Vagina (tissue), 2 donors: Measurements from ENCODE around the gene LPAR1. TPM values are rescaled to one million over a fixed set of nuclear protein-coding genes. Genes with fewer than 3 reads are reported as not detected.
"Not testable (repeated sequence)": the region's sequence is repeated elsewhere in the genome, so short reads cannot be mapped to it uniquely, and the experiment has no call there.

Source experiments
- DNase-seq, 2 donors: peaks; one replicate each; pipeline ENCODE4 v3.0.0-alpha.2; 2017; ENCODE audit errors: extremely low spot score in 2 of 2
- H3K27ac ChIP-seq: fragments of 200-600 bp; sonication (generic); one replicate; pipeline ENCODE4 v1.5.1; 2019
- H3K27me3 ChIP-seq: fragments of 200-600 bp; sonication (generic); one replicate; pipeline ENCODE4 v1.5.1; 2019
- H3K36me3 ChIP-seq, 2 donors: fragments of 200-600 bp; sonication (generic); one replicate each; pipeline ENCODE4 v1.5.1; 2017 to 2019
- H3K4me1 ChIP-seq: fragments of 200-600 bp; sonication (generic); one replicate; pipeline ENCODE4 v1.5.1; 2019
- H3K4me3 ChIP-seq, 2 donors: fragments of 200-600 bp; sonication (generic); 1 replicate in 1 of 2; 2 replicates in 1 of 2; pipeline ENCODE4 v1.5.1; 2016 to 2019
- H3K9me3 ChIP-seq: fragments of 200-600 bp; sonication (generic); one replicate; pipeline ENCODE4 v1.5.1; 2019
- POLR2A ChIP-seq, 2 donors: fragments of 450-650 bp; IDR thresholded peaks; one replicate each; pipeline ENCODE4 v1.6.1; 2017; ENCODE audit warnings: antibody characterized with exemption in 2 of 2, mild to moderate bottlenecking in 2 of 2, moderate library complexity in 2 of 2
- POLR2AphosphoS5 ChIP-seq, 2 donors: sonication (generic); formaldehyde crosslinking; IDR thresholded peaks; one replicate each; pipeline ENCODE4 v1.9.0; 2017; ENCODE audit warnings: antibody characterized with exemption in 2 of 2, mild to moderate bottlenecking in 2 of 2, low read depth in 1 of 2; ENCODE audit not compliant: insufficient read depth in 1 of 2
- intact Hi-C: fragments of 100-400 bp; cut with DNase I; formaldehyde crosslinking; loops from one replicate; pipeline ENCODE4 v1.15.1; 2023
- total RNA-seq: library from RNA; depleted of rRNA; stranded (reverse); fragments of >200 nt; gene quantifications from one replicate; pipeline ENCODE4 v1.2.3, GENCODE V29; 2016
- TF ChIP-seq, protein P1 (sequence below), 3 experiments: fragments of 450-650 bp in 2 of 3; fragments of 200-600 bp in 1 of 3; sonication (generic) in 1 of 3; IDR thresholded peaks; one replicate each; pipeline ENCODE4 v1.5.1; 2017 to 2019; ENCODE audit warnings: antibody characterized with exemption in 3 of 3, mild to moderate bottlenecking in 2 of 3, moderate library complexity in 2 of 3

The LPAR1 gene
- total RNA-seq, 1 donor from 2014 or later: 83.0 TPM

DNA sequence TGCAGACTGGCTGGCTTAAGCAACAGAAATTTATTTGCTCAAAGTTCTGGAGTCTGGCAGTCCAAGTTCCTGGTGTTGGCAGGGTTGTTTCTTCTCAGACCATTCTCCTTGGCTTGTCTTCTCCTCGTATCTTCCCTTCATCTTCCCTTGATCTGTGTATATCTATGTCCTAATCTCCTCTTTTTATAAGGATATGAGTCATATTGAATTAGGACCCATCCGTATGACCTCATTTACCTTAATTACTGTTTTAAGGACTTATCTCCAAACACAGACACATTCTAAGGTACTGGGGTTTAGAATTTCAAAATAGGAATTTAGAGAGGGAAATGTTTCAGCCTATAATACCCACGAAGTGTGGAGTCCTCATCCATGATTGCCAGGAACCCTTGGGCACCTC is 13.1 kb upstream of the LPAR1 start:
- H3K36me3 ChIP-seq: no peaks in the 10 kb centered on the region
- H3K4me1 ChIP-seq: no peaks in the 10 kb centered on the region
- intact Hi-C loops: no loop called here
- no peaks in the 10 kb centered on the region for H3K9me3 ChIP-seq
- TF ChIP-seq, protein P1, sequence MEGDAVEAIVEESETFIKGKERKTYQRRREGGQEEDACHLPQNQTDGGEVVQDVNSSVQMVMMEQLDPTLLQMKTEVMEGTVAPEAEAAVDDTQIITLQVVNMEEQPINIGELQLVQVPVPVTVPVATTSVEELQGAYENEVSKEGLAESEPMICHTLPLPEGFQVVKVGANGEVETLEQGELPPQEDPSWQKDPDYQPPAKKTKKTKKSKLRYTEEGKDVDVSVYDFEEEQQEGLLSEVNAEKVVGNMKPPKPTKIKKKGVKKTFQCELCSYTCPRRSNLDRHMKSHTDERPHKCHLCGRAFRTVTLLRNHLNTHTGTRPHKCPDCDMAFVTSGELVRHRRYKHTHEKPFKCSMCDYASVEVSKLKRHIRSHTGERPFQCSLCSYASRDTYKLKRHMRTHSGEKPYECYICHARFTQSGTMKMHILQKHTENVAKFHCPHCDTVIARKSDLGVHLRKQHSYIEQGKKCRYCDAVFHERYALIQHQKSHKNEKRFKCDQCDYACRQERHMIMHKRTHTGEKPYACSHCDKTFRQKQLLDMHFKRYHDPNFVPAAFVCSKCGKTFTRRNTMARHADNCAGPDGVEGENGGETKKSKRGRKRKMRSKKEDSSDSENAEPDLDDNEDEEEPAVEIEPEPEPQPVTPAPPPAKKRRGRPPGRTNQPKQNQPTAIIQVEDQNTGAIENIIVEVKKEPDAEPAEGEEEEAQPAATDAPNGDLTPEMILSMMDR (IDR thresholded peaks at IDR 0.05): no peak
- no peak for TF ChIP-seq POLR2AphosphoS5 (IDR thresholded peaks at IDR 0.05; ENCODE audit: insufficient read depth in 1 of 2, low read depth in 1 of 2)
- no peak for TF ChIP-seq POLR2A (IDR thresholded peaks at IDR 0.05)
- DNase-seq: no peak
- H3K27me3 ChIP-seq: no peaks in the 10 kb centered on the region
- H3K4me3 ChIP-seq: no peak overlapping the region
- H3K27ac ChIP-seq: no peak overlapping the region

DNA sequence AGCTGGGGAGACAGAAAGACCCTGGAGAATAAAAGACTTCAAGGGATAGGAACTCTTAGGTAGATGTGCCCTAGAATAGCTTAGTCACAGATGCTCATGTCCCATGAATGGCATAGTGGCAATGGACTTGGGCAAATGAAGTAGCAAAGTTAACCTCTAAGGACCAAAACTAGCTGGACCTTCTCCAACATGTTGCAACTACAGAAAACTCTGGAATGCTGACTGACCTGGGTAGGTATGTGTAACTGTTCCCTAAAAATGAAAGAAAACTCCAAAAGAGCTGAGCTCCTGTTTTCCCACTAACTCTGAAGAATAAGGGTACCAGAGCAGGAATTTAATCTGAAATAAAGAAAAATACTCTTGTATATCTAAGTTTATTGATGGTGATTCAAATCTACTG is 12.5 kb upstream of the LPAR1 start:
- Histone ChIP-seq H3K36me3 (no peaks in the 10 kb centered on the region), H3K27ac (no peak overlapping the region), H3K9me3 (no peaks in the 10 kb centered on the region), H3K4me3 (no peak overlapping the region), H3K4me1 (no peaks in the 10 kb centered on the region), H3K27me3 (no peaks in the 10 kb centered on the region)
- no peak for TF ChIP-seq POLR2A (IDR thresholded peaks at IDR 0.05)
- intact Hi-C loops: no loop called here
- no peak for DNase-seq

DNA sequence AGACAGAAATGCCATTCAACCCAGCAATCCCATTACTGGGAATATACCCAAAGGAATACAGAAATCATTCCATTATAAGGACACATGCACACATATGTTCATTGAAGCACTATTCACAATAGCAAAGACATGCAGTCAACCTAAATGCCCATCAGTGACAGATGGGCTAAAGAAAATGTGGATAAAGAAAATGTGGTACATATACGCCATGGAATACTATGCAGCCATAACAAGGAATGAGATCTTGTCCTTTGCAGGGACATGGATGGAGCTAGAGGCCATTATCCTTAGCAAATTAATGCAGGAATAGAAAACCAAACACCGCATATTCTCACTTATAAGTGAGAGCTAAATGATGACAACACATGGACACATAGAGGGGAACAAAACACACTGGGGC is 9.0 kb upstream of the LPAR1 start:
- H3K9me3 ChIP-seq, intact Hi-C loops: not testable (repeated sequence)

DNA sequence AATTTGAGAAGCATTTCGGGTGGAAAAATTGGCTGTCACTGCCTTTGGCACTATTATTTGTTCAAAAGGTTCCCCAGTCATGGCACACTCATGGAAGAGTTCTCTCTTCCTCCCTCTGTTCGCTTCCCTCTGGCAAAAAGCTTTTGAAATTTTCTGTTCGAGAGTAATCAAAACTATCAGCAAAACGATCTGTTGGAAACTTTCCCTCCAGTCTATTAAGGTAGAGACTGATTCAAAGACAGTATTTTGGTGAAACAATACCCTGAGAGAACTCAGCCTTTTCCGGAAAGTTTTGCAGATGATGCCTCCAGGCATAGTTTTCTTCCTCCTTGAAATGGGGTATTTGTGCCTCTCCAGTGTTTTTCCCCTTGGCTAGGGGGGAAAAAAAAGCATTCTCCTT is 3.6 kb upstream of the LPAR1 start:
- Histone ChIP-seq H3K36me3 (no peaks in the 10 kb centered on the region), H3K4me1 (peaks cover 10% of the 10 kb centered on the region), H3K27ac (no peak overlapping the region), H3K4me3 (no peak overlapping the region), H3K9me3 (no peaks in the 10 kb centered on the region), H3K27me3 (no peaks in the 10 kb centered on the region)
- intact Hi-C loops: no loop called here
- no peak for DNase-seq
- no peak for TF ChIP-seq POLR2AphosphoS5 (IDR thresholded peaks at IDR 0.05; ENCODE audit: insufficient read depth in 1 of 2, low read depth in 1 of 2)
- no peak for TF ChIP-seq POLR2A (IDR thresholded peaks at IDR 0.05)
- TF ChIP-seq, protein P1 (IDR thresholded peaks at IDR 0.05): no peak

More for the DNA sequence above, 9.0 kb upstream of the LPAR1 start:
- not testable (repeated sequence) for H3K4me1 ChIP-seq, DNase-seq, H3K27me3 ChIP-seq, H3K4me3 ChIP-seq, H3K36me3 ChIP-seq, H3K27ac ChIP-seq

DNA sequence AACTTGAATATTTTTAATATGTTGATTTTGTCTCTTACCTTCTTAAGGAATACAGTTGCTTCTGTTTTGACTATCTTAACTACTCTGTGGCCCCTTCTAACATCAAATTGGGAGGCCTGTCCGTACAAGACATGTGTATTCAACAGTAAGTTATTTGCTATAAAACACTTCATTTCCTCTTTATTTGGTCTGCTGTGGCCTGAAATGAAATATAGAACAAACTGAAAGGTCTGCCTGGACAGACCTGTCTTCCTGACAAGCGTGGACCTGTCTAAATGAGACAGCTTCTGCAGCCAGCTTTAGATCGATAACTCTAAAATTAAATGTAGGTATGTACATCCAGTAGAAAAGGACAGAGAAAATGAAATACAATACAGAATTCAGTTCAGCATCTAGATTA is 2.2 kb upstream of the LPAR1 start:
- Histone ChIP-seq H3K36me3 (no peaks in the 10 kb centered on the region), H3K27ac (peak overlapping the region; percentile 21), H3K4me1 (peaks cover 10% of the 10 kb centered on the region), H3K27me3 (no peaks in the 10 kb centered on the region), H3K4me3 (no peak overlapping the region), H3K9me3 (no peaks in the 10 kb centered on the region)
- intact Hi-C loops: no loop called here
- no peak for DNase-seq
- TF ChIP-seq, protein P1 (IDR thresholded peaks at IDR 0.05): no peak
- no peak for TF ChIP-seq POLR2A (IDR thresholded peaks at IDR 0.05)
- TF ChIP-seq POLR2AphosphoS5 (IDR thresholded peaks at IDR 0.05; ENCODE audit: insufficient read depth in 1 of 2, low read depth in 1 of 2): no peak

DNA sequence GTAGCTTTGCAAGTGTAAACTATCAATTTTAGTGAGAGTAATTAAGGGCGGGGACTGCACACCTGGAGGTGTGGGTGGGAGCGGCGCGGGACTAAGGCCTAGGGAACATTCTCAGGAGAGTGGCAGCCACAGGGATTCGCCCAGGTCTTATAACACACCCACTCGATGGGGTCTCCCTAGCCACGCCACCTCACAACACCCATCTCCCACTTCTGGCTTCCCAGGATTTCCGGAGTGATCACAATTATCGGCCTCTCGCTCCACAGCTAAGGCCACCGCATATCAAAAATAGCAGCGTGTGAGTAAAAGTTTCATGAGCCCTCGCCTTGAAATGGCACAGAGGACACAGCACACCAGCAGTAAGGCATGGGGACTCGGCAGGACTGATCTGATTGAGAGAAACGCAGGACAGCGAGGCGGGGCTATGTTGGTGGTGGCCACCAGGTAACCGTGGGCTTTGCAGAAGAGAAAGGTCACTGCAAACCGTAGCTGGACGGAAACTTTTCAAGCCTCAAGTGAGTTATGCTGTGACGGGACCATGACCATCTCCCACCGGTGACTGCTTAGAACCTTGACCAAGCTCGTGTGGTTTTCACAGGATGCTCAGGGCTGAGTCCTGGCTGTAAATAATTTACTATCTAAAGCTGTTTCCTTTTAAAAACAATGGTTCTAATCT is 1.1 kb upstream of the LPAR1 start:
- H3K4me1 ChIP-seq: peaks cover 10% of the 10 kb centered on the region
- no peaks in the 10 kb centered on the region for H3K36me3 ChIP-seq
- H3K4me3 ChIP-seq: peak overlapping the region; percentile 66 to 77
- no peaks in the 10 kb centered on the region for H3K9me3 ChIP-seq
- no peak for DNase-seq
- no peak for TF ChIP-seq POLR2A (IDR thresholded peaks at IDR 0.05)
- TF ChIP-seq, protein P1 (IDR thresholded peaks at IDR 0.05): no peak
- TF ChIP-seq POLR2AphosphoS5 (IDR thresholded peaks at IDR 0.05; ENCODE audit: insufficient read depth in 1 of 2, low read depth in 1 of 2): no peak
- intact Hi-C loops: loop anchor here (2.0 to 10.0 kb wide), 4 partner anchors 29 to 392 kb away; no protein-coding TSS in a partner anchor
- peak overlapping the region; percentile 97 for H3K27ac ChIP-seq
- H3K27me3 ChIP-seq: no peaks in the 10 kb centered on the region
